Left lung (tissue), 10 donors: ENCODE data around the gene CCDC85C. TPM values are rescaled to one million over a fixed set of nuclear protein-coding genes. Genes with fewer than 3 reads are reported as not detected.
A peak's percentile ranks its signal among the peaks of the same experiment; 100 is the strongest.

Experiments
- ATAC-seq: fragments of 200-7000 bp; cut with Tn5 transposase; one replicate; pipeline ENCODE4 v1.9.1; 2020; ENCODE audit warnings: moderate library complexity
- DNase-seq, 4 donors: peaks; one replicate each; pipeline ENCODE4 v3.0.0-alpha.2; 2013 to 2020
- H3K27ac ChIP-seq, 2 donors: fragments of 200-600 bp; sonication (generic) in 1 of 2; one replicate each; pipeline versions ENCODE4 v1.5.0 to v1.8.0; 2020 to 2021
- H3K27me3 ChIP-seq, 2 donors: fragments of 200-600 bp; sonication (generic) in 1 of 2; one replicate each; pipeline versions ENCODE4 v1.5.0 to v1.8.0; 2020 to 2021
- H3K36me3 ChIP-seq, 2 donors: fragments of 200-600 bp; sonication (generic) in 1 of 2; one replicate each; pipeline versions ENCODE4 v1.5.0 to v1.8.0; 2020 to 2021
- H3K4me1 ChIP-seq, 2 donors: fragments of 200-600 bp; one replicate each; pipeline ENCODE4 v1.8.0; 2021
- H3K4me3 ChIP-seq, 2 donors: fragments of 200-600 bp; sonication (generic) in 1 of 2; one replicate each; pipeline versions ENCODE4 v1.5.0 to v1.8.0; 2020 to 2021; ENCODE audit warnings: mild to moderate bottlenecking in 1 of 2
- H3K9me3 ChIP-seq, 2 donors: fragments of 200-600 bp; sonication (generic) in 1 of 2; one replicate each; pipeline versions ENCODE4 v1.5.0 to v1.8.0; 2020 to 2021
- intact Hi-C, 2 donors: fragments of 100-400 bp; cut with DNase I; formaldehyde crosslinking; loops; one replicate each; pipeline versions ENCODE4 v1.11.2 to v1.14.2; 2022
- polyA plus RNA-seq, 6 donors: library from polyadenylated mRNA; unstranded; fragments of 120-200 nt; gene quantifications; one replicate each; pipeline ENCODE4 v1.2.1, GENCODE V29; 2013; ENCODE audit not compliant: insufficient read length in 6 of 6
- total RNA-seq, 2 donors: library from RNA; stranded (reverse); fragmentation: NEBNext Ultra II Directional; extraction: Animal tissue kit (Norgen Biotek cat#: 25700); gene quantifications; one replicate each; pipeline ENCODE4 v1.2.1, GENCODE V29; 2021
- TF ChIP-seq, protein P1 (sequence below), 2 donors: fragments of 200-600 bp; sonication (generic) in 1 of 2; IDR thresholded peaks; one replicate each; pipeline versions ENCODE4 v1.5.0 to v1.8.0; 2021; ENCODE audit warnings: antibody characterized with exemption in 2 of 2
- donor health status: DM: no; HTN: yes; CAD: no.
- donor health status: DM: no; HTN: no; CAD: no.

The CCDC85C gene
- total and polyA plus RNA-seq, 8 donors: 6.3 to 19.0 (median 13.2) TPM

DNA sequence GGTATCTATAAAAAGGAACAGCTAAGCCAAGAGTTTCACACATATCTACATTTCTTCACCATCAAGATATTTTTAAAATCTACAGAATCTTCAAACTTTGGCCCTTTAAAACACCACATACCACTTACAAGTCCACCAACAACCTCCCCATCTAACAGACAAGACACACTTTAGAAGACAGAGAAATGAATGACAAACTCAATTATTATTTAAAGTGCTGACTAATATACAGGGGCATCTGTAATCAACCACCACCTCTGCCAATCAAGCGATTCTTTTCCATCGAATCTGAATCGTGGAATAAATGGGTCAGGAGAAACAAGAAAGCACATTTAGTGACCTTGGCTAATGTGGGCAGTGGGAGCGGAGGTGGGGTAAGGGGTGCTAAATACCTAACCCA, 131.1 kb downstream of the CCDC85C start:
- Histone ChIP-seq H3K9me3 (no peaks in the 10 kb centered on the region), H3K27ac (no peak overlapping the region), H3K36me3 (no peaks in the 10 kb centered on the region), H3K4me3 (no peak overlapping the region), H3K27me3 (no peaks in the 10 kb centered on the region), H3K4me1 (peaks cover under 1 to 48% of the 10 kb centered on the region in 2 donors)
- DNase-seq (no peak), ATAC-seq (no peak)
- TF ChIP-seq, protein P1, sequence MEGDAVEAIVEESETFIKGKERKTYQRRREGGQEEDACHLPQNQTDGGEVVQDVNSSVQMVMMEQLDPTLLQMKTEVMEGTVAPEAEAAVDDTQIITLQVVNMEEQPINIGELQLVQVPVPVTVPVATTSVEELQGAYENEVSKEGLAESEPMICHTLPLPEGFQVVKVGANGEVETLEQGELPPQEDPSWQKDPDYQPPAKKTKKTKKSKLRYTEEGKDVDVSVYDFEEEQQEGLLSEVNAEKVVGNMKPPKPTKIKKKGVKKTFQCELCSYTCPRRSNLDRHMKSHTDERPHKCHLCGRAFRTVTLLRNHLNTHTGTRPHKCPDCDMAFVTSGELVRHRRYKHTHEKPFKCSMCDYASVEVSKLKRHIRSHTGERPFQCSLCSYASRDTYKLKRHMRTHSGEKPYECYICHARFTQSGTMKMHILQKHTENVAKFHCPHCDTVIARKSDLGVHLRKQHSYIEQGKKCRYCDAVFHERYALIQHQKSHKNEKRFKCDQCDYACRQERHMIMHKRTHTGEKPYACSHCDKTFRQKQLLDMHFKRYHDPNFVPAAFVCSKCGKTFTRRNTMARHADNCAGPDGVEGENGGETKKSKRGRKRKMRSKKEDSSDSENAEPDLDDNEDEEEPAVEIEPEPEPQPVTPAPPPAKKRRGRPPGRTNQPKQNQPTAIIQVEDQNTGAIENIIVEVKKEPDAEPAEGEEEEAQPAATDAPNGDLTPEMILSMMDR (IDR thresholded peaks at IDR 0.05): no peak
- intact Hi-C loops: no loop called here

DNA sequence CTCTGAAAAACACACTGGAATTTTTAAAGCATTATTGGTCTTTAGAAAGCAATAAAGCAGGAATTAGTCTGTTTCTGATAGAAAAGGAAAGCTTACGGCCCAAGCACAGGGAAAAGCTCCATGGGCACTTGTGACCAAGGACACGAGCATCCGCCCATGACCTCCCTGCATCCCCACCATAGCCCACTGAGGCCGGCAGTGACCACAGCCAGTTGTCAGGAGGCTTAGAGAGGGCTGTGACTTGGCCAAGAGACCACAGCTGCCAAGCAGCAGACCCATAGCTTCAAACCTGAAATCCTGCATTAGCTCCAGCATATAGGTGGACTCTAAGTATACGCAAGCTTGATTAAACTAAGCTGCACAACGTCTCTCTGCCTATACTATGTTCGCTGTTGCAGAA, 132.3 kb downstream of the CCDC85C start:
- H3K36me3 ChIP-seq: no peaks in the 10 kb centered on the region
- H3K9me3 ChIP-seq: no peaks in the 10 kb centered on the region
- no peak for ATAC-seq
- intact Hi-C loops: no loop called here
- no peaks in the 10 kb centered on the region for H3K27me3 ChIP-seq
- no peak for DNase-seq
- TF ChIP-seq, protein P1 (IDR thresholded peaks at IDR 0.05): no peak
- peaks cover 10 to 48% of the 10 kb centered on the region in 2 donors for H3K4me1 ChIP-seq
- no peak overlapping the region for H3K27ac ChIP-seq
- no peak overlapping the region for H3K4me3 ChIP-seq

DNA sequence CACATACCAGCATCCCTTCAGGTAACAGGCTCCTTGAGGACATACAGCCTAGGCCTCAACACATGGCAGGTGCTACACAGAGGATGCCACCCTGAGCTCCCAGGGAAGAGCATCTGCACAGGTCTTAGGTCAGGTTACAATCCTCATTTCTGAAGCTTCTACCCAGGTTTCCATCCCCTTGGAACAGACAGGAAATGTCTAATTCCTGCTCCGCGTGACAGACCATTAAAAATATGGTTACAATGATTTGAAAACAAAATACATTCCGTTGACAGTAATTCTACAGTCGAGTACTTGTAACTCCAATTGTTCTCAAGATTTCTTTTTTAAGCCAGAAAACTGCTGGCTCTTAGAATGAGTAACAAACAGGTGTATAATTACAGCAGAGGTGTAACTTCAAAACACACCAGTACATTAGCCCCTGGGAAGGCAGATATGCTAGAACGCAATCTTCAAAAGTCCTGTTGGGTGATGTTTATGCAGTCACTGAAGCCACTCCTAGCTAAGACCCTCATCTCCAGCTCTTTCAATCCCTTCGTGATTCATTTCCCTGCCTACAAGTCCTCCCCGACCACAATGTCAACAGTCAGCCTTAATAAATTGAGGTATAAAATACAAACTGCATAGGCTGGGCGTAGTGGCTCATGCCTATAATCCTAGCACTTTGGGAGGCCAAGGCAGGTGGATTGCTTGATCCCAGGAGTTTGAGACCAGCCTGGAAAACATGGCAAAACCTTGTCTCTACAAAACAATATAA, 135.0 kb downstream of the CCDC85C start:
- Histone ChIP-seq H3K4me1 (peaks cover 10 to 29% of the 10 kb centered on the region in 2 donors), H3K27ac (no peak overlapping the region)

DNA sequence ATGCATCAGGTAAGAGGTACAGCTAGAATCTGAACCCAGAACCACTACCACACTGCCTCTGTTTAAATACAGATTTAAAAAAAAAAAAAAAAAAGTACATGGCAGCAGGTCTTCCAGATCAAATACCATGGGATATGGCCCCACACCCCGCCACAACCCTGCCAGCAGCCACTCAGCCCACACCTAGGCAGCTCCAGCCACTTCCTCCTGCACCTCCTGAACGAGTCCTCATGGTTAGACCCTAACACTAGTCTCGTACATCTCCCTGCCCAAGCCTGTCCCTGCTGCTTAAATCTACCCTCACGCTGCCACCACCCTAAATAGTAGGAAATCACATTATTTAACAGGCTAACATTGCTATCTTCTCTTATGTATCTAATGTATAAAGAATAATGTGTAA, 135.9 kb downstream of the CCDC85C start:
- Histone ChIP-seq H3K4me1 (peaks cover 10 to 29% of the 10 kb centered on the region in 2 donors), H3K4me3 (no peak overlapping the region), H3K27me3 (no peaks in the 10 kb centered on the region), H3K27ac (no peak overlapping the region), H3K9me3 (no peaks in the 10 kb centered on the region), H3K36me3 (peaks cover 0 to 25% of the 10 kb centered on the region in 2 donors)
- TF ChIP-seq, protein P1 (IDR thresholded peaks at IDR 0.05): no peak
- intact Hi-C loops: no loop called here
- ATAC-seq (peak; percentile 69), DNase-seq (no peak)

More for the DNA sequence above, 135.0 kb downstream of the CCDC85C start:
- intact Hi-C loops: no loop called here
- H3K27me3 ChIP-seq: no peaks in the 10 kb centered on the region
- DNase-seq: no peak
- ATAC-seq: no peak
- TF ChIP-seq, protein P1 (IDR thresholded peaks at IDR 0.05): no peak
- H3K4me3 ChIP-seq: no peak overlapping the region
- H3K9me3 ChIP-seq: no peaks in the 10 kb centered on the region
- peaks cover 0 to 16% of the 10 kb centered on the region in 2 donors for H3K36me3 ChIP-seq

DNA sequence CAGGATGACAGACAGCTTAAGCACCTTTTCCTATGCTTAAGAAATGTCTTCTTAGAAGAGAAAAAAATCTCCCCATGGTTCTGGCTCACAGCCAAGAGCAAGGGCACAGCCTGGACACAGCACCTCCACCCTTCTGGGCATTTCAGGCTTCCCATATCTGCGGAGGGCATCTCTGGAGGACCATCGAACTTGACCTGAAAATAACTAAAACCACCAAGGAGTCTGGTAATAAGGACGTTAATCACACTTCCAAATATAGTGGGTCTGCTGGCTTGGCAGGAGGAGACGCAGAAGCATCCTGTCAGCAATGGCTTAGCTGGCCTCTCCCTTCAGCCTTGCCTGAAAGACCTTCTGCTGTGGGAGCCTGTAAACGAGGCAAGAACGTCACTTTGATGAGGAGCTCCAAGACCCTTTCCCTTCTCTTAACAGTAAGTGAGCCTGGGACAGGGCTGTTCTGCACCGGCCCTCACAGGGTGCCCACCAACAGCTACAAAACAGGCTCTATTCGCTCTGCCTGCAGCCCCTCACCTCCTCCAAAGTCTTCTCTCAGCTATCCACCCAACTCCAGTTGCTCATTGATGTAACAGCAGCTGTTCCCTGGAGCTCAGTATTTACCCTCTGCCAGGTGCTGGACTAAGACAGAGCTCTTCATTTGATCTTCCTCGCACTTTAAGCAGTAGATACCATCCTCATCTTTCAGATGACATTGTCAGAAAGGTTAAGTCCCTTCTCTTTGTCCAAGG, 136.5 kb downstream of the CCDC85C start:
- H3K4me3 ChIP-seq: no peak overlapping the region
- DNase-seq (peak in 1 of 4 donors; percentile 39), ATAC-seq (peak; percentile 82)
- TF ChIP-seq, protein P1 (IDR thresholded peaks at IDR 0.05): no peak
- intact Hi-C loops: no loop called here
- H3K4me1 ChIP-seq: peaks cover 10 to 29% of the 10 kb centered on the region in 2 donors
- H3K27ac ChIP-seq: no peak overlapping the region
- no peaks in the 10 kb centered on the region for H3K27me3 ChIP-seq
- peaks cover 0 to 31% of the 10 kb centered on the region in 2 donors for H3K36me3 ChIP-seq
- H3K9me3 ChIP-seq: no peaks in the 10 kb centered on the region
